Stimulated activated CD4-positive, alpha-beta T cell treated with anti-CD3 and anti-CD28 coated beads, Interleukin-4, amount 100 ng/mL, for 24 hours (primary cell): ENCODE data around the gene SRSF9.
"Not testable (repeated sequence)": the region's sequence is repeated elsewhere in the genome, so short reads cannot be mapped to it uniquely, and the experiment has no call there.

Experiments used
- DNase-seq: peaks from one replicate; pipeline ENCODE4 v3.0.0-alpha.2; 2020

Gene SRSF9

DNA sequence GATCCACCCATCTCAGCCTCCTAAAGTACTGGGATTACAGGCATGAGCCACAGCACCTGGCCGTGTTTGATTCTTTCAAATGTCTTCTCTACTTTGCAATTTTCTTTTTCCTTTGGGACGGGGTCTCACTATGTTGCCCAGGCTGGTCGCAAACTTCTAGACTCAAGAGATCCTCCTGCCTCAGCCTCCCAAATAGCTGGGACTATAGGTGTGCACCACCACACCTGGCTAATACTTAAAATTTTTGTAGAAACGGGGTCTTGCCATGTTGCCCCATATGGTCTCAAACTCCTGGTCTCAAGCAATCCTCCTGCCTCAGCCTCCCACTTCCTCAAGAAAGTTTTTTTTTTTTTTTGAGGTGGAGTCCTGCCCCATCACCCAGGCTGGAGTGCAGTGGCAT, 21.6 kb downstream of the SRSF9 start:
- DNase-seq = no peak

- DNase-seq = not testable (repeated sequence)
These were observed 22.7 kb downstream of the SRSF9 start for GRCh38 chr12:120446844-120447178.

DNA sequence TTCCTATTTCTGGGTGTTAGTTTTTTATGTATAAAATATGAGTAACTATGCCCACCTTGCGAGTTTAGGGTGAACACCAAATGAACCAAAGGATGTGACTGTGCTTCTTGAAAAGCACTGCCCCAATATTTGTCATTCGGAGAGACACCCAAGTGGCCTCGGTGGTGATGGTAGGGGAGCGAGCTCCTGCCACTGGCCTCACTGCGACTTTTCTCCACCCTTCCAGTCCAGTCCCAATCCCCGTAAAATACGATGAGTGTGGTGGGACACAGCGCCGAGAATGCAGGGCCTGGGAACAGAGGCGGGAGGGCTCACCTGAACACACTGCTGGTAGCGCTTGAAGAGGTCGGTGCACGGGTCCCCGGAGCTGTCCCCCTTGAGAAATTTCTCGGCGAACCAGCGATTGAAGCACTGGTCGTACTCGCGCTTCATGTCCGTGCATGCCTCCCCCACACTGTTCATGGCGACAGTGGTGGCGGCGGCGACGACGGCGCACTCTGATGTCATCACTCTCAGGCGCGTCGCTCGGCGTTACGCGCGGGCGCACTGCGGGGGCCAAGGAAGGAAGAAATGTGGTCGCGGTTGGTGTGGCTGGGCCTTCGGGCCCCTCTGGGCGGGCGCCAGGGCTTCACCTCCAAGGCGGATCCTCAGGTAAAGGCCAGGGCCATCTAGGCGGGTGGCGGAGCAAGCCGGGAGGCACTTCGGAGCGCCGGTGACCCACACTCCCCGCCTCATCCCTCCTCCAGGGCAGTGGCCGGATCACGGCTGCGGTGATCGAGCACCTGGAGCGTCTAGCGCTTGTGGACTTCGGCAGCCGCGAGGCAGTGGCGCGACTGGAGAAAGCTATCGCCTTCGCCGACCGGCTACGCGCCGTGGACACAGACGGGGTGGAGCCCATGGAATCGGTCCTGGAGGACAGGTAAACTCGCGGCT, 23.4 kb downstream of the SRSF9 start, which contains the start of the genes GATC and TRIAP1:
TSS of gene GATC (plus strand) at position 534 of the 933 bp plus-strand sequence. CDS start at position 571, 37 bp downstream.
TSS of gene TRIAP1 (minus strand) at position 474 of the 933 bp plus-strand sequence. CDS start at position 462, 12 bp downstream.
- DNase-seq = peak; percentile 87

DNA sequence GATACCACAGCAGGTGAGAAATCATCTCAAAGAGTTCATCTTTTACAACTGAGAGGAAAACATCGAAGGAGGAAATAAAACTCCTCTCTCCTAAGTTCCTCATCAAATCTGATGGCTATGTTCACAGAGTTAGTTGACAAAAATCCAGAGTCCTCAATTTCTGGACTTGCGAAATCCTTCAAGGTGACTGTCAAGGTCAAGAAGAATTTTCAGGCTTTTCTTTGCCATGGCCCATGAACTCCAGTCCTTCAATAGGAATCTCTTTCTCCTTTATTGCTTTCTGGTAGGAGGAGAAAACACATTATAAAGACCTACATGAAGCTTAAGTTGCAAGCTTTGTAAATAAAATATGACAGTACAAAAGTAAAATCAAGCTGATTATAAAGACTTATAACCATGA, 24.9 kb downstream of the SRSF9 start:
- no peak for DNase-seq

DNA sequence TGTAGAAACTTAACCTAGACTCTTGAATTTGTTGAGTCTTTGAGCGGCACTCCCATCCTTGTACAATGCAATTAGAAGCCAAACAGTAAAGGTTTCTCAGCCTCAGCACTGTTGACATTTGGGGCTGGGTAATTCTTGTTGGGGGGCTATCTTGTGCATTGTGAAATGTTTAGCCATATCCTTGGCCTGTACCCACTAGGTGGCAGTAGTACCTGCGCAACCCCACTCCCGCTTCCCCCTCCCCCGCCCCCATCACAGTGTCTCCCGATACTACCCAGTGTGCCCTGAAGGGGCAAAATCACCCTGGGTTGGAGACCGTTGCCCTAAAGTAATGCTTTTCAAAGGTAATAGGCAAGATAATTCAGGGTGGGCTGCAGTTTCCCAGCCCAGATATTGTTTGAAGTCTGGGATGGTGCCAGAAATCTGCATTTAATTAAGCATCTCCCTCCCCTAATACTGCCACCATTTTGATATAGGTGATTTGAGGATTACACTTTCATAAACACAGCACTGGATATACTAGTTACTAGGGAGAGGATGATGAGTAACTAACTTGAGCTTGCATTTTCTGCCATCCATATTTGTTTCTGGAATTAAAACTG, 29.8 kb downstream of the SRSF9 start:
- DNase-seq = peak; percentile 80

GRCh38 chr12:120438495-120439198, 30.9 kb downstream of the SRSF9 start:
- DNase-seq = no peak

DNA sequence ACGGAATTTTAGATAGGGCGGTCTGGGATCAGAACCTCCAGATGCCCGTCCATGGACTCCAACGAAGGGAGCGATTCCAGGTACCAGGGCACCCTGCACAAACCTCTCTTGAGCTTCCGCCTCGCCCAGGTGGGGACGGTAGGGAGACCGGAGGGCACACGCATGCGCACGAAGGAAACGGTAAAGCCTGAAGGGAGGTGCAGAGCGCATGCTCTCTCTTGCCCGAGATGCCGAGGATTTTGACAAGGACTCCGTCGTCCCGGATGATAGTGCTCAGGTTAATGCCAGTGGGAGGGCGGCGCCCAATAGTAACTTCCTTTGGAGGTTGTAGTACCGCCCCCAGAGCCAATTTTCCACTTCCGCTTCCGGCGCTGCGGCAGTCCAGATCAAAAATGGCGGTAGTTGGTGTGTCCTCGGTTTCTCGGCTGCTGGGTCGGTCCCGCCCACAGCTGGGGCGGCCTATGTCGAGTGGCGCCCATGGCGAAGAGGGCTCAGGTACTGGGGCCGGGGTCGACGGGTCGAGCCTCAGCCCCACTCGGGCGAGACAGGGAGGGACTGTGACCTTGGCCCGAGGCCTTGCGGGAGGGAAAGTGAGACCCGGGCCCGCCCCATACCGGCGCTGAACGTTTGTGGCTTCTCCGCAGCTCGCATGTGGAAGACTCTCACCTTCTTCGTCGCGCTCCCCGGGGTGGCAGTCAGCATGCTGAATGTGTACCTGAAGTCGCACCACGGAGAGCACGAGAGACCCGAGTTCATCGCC, 31.6 kb downstream of the SRSF9 start, which contains the start of gene COX6A1:
TSS of gene COX6A1 (plus strand) at position 379 of the 760 bp plus-strand sequence. CDS start at position 393, 14 bp downstream.
- DNase-seq = peak; percentile 99

DNA sequence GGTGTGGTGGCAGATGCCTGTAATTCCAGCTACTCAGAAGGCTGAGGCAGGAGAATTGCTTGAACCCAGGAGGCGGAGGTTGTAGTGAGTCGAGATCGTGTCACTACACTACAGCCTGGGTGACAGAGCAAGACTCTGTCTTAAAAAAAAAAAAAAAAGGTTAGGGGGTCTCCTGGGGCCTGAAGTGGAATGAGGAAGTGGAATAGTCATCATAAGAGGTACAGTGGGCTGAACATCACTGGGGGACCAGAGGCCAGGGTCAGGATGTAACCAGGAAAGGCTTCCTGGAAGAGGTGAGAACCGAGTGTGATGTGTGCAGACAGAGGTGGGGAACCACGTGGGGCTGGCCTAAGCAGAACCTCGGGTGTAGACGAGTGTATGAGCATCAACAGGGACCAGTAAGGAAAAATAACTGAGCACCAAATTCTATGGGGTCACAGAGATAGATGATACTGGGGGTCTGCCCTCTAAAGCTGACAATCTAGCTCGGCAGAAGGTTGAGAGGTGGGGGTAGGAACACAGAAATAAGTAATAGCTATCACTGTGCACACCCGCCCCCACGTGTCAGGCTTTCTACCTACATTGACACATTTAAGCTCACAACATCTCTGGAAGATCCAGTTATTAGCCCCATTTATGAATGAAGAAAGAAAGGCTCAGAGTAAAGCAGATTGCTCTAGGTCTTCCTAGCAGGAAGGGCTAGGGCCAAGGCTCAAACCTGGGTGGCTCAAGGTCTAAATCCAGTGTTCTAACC, 36.6 kb downstream of the SRSF9 start:
- no peak for DNase-seq

DNA sequence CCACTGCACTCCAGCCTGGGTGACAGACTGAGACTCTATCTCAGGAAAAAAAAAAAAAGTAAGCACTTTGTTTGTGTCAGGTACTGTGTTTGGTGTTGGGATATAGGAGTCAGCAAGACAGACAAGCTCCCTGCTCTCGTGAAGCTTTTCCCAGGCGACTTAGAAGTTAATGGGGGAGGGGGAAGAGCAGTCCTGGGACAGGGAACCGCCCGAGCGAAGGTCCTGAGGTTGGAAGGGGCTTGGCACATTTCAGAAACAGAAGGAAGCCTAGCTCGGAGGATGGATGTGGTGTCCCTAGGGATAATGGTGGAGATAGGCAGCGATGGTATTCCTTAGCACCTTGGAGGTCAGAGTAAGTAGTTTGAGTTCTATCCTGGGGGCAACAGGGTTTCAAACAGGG, 40.2 kb downstream of the SRSF9 start:
- no peak for DNase-seq

DNA sequence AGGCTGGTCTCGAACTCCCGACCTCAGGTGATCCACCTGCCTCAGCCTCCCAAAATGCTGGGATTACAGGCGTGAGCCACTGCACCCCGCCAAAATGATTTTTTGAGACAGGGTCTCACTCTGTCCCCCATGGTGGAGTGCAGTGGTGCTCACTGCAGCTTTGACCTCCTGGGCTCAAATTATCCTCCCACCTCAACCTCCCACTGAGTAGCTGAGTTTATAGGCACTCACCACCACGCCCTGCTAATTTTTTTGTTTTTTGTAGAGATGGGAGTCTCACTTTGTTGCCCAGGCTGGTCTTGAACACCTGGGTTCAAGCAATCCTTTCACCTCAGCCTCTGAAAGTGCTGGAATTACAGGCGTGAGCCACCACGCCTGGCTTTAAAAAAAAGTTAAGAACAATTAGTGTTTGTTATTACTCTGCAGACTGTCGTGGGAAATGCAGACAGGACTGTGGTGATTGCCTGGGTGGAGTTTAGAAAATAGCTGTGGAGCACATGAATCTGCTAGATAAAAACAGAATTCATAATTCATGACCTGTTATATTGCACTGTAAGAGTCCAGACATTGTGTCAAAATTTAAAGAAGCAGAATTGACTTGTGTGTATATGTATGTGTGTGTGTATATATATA, 40.8 kb downstream of the SRSF9 start:
- no peak for DNase-seq

- DNase-seq = no peak
These were observed 43.8 kb downstream of the SRSF9 start for GRCh38 chr12:120425797-120426196.

DNA sequence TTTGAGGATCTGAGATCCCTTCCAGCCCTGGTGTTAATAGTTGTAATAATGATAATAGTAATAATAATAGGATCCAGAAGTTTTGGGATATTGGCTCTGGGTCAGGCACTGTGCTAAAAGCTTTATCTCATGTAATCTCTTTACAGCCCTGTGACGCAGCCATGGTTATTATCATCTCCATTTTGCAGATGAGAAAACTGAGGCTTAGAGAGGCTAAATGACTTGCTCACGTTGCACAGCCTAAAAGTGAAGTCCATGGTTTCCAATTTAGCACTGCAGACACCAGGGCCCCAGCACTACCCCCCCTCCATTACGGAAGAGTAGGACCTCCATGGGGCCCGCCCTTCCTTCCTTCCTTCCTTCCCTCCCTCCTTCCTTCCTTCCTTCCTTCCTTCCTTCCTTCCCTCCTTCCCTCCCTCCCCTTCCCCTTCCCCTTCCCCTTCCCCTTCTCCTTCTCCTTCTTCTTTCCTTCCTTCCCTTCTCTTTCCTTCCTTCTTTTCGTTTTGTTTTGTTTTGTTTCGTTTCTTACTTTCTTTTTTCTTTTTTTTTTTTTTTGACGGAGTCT, 46.6 kb downstream of the SRSF9 start:
- no peak for DNase-seq

- DNase-seq = no peak
These were observed 47.8 kb downstream of the SRSF9 start for GRCh38 chr12:120421701-120422100.

- DNase-seq = no peak
These were observed 51.5 kb downstream of the SRSF9 start for GRCh38 chr12:120417917-120418580.

- no peak for DNase-seq
These were observed 52.9 kb downstream of the SRSF9 start for GRCh38 chr12:120416490-120417216.

DNA sequence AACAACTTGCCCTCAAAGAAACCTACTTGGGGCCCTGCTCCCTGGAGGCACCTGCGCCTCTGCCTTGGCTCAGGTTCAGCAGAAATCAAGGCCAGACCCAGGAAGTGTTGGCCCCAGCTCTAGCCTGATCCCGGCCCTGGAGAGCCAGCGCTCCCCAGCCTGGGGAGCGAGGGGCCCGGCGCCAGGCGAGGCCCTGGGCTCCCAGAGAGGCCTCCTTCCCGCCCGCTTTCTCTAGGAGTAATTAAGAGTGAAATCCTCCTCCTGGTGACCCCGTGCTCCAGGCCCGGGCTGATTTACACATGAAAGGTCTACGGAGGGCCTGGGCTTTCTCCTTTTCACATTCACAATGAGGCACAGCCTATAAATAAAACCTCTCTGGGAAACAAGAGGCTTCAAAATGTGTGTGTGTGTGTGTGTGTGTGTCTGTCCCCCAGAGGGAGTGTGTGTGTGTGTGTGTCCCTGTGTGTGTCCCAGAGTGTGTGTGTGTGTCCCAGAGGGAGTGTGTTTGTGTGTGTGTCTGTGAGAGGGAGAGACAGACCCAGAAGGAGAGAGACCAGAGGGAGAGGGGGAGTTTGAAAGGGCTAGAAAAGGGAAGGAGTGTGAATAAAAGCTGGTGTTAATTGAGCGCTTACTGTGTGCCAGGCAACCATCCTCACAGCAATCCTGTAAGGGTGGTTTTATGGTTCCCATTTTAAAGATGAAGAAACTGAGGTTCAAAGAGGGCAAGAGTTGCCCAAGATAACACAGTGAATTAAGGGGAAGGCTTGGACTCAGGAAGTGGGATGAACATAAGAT, 55.5 kb downstream of the SRSF9 start:
- no peak for DNase-seq

- no peak for DNase-seq
These were observed 57.1 kb downstream of the SRSF9 start for GRCh38 chr12:120412421-120412820.
